B cell (primary cell): ENCODE measurements around the gene CGB8. TPM values are rescaled to one million over a fixed set of nuclear protein-coding genes. Genes with fewer than 3 reads are reported as not detected.

Source experiments
- ATAC-seq: fragments of 200-7000 bp; cut with Tn5 transposase; one replicate; pipeline ENCODE4 v1.10.0; 2021; ENCODE audit warnings: low read depth, mild to moderate bottlenecking, moderate number of reproducible peaks, moderate library complexity
- CTCF ChIA-PET: fragments of 350-600 bp; sonication (Branson Sonifier 250); formaldehyde crosslinking; loops from one replicate; lab custom pipeline; 2021; ENCODE audit warnings: antibody characterized with exemption, inconsistent platforms; lab: Charles Lee
- POLR2A ChIA-PET: fragments of 350-600 bp; sonication (Branson Sonifier 250); formaldehyde crosslinking; loops from one replicate; lab custom pipeline; 2021; ENCODE audit warnings: antibody characterized with exemption; lab: Charles Lee
- DNase-seq: peaks from one replicate; pipeline ENCODE4 v3.0.0; 2013
- H2AFZ ChIP-seq: 2 replicates; pipeline ENCODE4 v1.6.1; 2012; ENCODE audit warnings: mild to moderate bottlenecking, low read depth, low read length; ENCODE audit not compliant: insufficient read depth, poor library complexity, severe bottlenecking
- H3K27ac ChIP-seq, 2 donors: 1 replicate in 1 of 2; 2 replicates in 1 of 2; pipeline ENCODE4 v1.5.1; 2012 to 2013; ENCODE audit warnings: low read length in 2 of 2, mild to moderate bottlenecking in 2 of 2, moderate library complexity in 1 of 2
- H3K27me3 ChIP-seq, 4 experiments: fragments of 200-600 bp in 1 of 4; sonication (generic) in 1 of 4; replicated peaks in 1 of 4; 1 replicate in 2 of 4; 2 replicates in 2 of 4; pipeline versions ENCODE4 v1.6.1 to v1.7.0; 2013 to 2016; ENCODE audit warnings: low read length in 3 of 4, mild to moderate bottlenecking in 2 of 4, mixed read lengths in 1 of 4, moderate library complexity in 1 of 4; ENCODE audit not compliant: insufficient read depth in 4 of 4, control insufficient read depth in 3 of 4; ENCODE audit errors: control extremely low read depth in 1 of 4
- H3K36me3 ChIP-seq, 2 experiments: replicated peaks in 1 of 2; 1 replicate in 1 of 2; 2 replicates in 1 of 2; pipeline versions ENCODE4 v1.6.1 to v1.7.1; 2013; ENCODE audit warnings: low read length in 1 of 2; ENCODE audit not compliant: insufficient read depth in 2 of 2, control insufficient read depth in 1 of 2; ENCODE audit errors: control extremely low read depth in 1 of 2, extremely low read depth in 1 of 2
- H3K4me1 ChIP-seq, 2 donors: fragments of 200-600 bp in 1 of 2; sonication (generic) in 1 of 2; 1 replicate in 1 of 2; 2 replicates in 1 of 2; pipeline versions ENCODE4 v1.5.1 to v1.6.1; 2013 to 2017; ENCODE audit warnings: low read length in 2 of 2; ENCODE audit not compliant: control insufficient read depth in 2 of 2, insufficient read depth in 2 of 2
- H3K4me2 ChIP-seq: replicated peaks from 2 replicates; pipeline ENCODE3; 2012; ENCODE audit warnings: mild to moderate bottlenecking, low read depth, low read length; ENCODE audit not compliant: poor library complexity, severe bottlenecking
- H3K4me3 ChIP-seq, 5 experiments: fragments of 200-600 bp in 1 of 5; sonication (generic) in 1 of 5; 1 replicate in 3 of 5; 2 replicates in 2 of 5; pipeline versions ENCODE4 v1.5.1 to v1.7.0; 2011 to 2016; ENCODE audit warnings: low read length in 4 of 5, mild to moderate bottlenecking in 4 of 5, low read depth in 2 of 5, control low read depth in 1 of 5, moderate library complexity in 1 of 5; ENCODE audit not compliant: insufficient read depth in 1 of 5; ENCODE audit errors: control extremely low read depth in 1 of 5, extremely low read depth in 1 of 5
- H3K79me2 ChIP-seq: fragments of 200-600 bp; sonication (generic); one replicate; pipeline ENCODE4 v1.6.0; 2016; ENCODE audit warnings: low read length; ENCODE audit not compliant: control insufficient read depth, insufficient read depth
- H3K9ac ChIP-seq: fragments of 200-600 bp; sonication (generic); 2 replicates; pipeline ENCODE4 v1.6.1; 2017; ENCODE audit warnings: mild to moderate bottlenecking, low read length, moderate library complexity
- H3K9me3 ChIP-seq, 3 donors: one replicate each; pipeline versions ENCODE4 v1.6.1 to v1.7.1; 2013; ENCODE audit warnings: low read length in 2 of 3; ENCODE audit not compliant: control insufficient read depth in 2 of 3, insufficient read depth in 1 of 3; ENCODE audit errors: control extremely low read depth in 1 of 3
- H4K20me1 ChIP-seq: 2 replicates; pipeline ENCODE4 v1.6.0; 2012; ENCODE audit warnings: mild to moderate bottlenecking, low read length; ENCODE audit not compliant: insufficient read depth, control insufficient read depth, poor library complexity, severe bottlenecking
- H3K27ac Mint-ChIP-seq: one replicate; pipeline ENCODE4 v1.8.0; 2021; ENCODE audit warnings: mixed read lengths
- H3K27me3 Mint-ChIP-seq: one replicate; pipeline ENCODE4 v1.8.0; 2021; ENCODE audit warnings: mixed read lengths
- H3K4me1 Mint-ChIP-seq: one replicate; pipeline ENCODE4 v1.8.0; 2021; ENCODE audit warnings: mixed read lengths
- H3K4me3 Mint-ChIP-seq: one replicate; pipeline ENCODE4 v1.8.0; 2021; ENCODE audit warnings: mixed read lengths
- H3K9me3 Mint-ChIP-seq: one replicate; pipeline ENCODE4 v1.8.0; 2022; ENCODE audit warnings: mixed read lengths; ENCODE audit not compliant: insufficient read depth
- CTCF ChIP-seq: fragments of 200-600 bp; IDR thresholded peaks from one replicate; pipeline ENCODE4 v1.8.0; 2022; ENCODE audit warnings: antibody characterized with exemption, mild to moderate bottlenecking
- EZH2 ChIP-seq: IDR thresholded peaks from 2 replicates; pipeline ENCODE4 v1.6.1; 2012; ENCODE audit warnings: borderline replicate concordance, low read depth, mild to moderate bottlenecking, moderate library complexity, low read length; ENCODE audit not compliant: insufficient read depth, poor library complexity, severe bottlenecking
- WGBS: methylation state at CpG from one replicate; pipeline ENCODE4 v1.1.5; 2013; ENCODE audit warnings: missing lambda C conversion rate; ENCODE audit not compliant: insufficient coverage; 5-methylcytosine and 5-hydroxymethylcytosine counted together
- intact Hi-C: fragments of 100-400 bp; cut with micrococcal nuclease; formaldehyde crosslinking; loops from one replicate; pipeline ENCODE4 v1.10.0; 2022
- polyA plus RNA-seq: library from polyadenylated mRNA; depleted of rRNA; stranded (reverse); fragments of >200 nt; gene quantifications from 2 replicates; pipeline ENCODE4 v1.2.3, GENCODE V29; 2012
- total RNA-seq, 2 donors: library from RNA; stranded (reverse); fragments of 120-200 nt in 1 of 2; gene quantifications; 1 replicate in 1 of 2; 2 replicates in 1 of 2; pipeline versions ENCODE4 v1.2.3 to v1.2.4, GENCODE V29; 2013 to 2022

The CGB8 gene
- total and polyA plus RNA-seq, 2 donors (not counting 1 experiment from before 2014, with no cell fraction given): not detected

DNA sequence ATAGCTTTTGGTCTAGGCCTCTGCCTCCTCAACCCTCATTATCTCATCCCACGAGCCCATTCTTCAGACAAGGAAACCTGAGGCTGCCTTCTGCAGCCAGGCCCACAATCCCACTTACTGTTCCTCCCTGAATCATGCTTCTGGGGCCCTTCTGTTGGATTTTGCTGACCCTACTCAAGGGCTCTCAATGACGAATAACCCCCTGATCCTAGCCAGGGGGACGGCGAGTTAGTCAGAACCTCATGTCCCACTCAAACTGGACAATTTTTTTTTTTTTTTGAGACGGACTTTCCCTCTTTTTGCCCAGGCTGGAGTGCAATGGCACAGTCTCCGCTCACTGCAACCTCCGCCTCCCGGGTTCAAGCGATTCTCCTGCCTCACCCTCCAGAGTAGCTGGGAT, 26.8 kb downstream of the CGB8 start:
- peaks cover 25 to 39% of the 10 kb centered on the region in 2 donors for H3K4me1 ChIP-seq
- intact Hi-C loops: no loop called here
- no peak overlapping the region for H3K4me2 ChIP-seq
- 94% methylated on average over 9 of the region's 9 CpGs for WGBS
- H3K9me3 ChIP-seq: no peaks in the 10 kb centered on the region
- no peaks in the 10 kb centered on the region for H3K9me3 Mint-ChIP-seq
- POLR2A ChIA-PET: no interaction called here
- H4K20me1 ChIP-seq: no peaks in the 10 kb centered on the region
- DNase-seq (no peak), ATAC-seq (no peak)
- TF ChIP-seq EZH2 (no peak), CTCF (no peak)
- no peak overlapping the region for H3K4me3 ChIP-seq
- peaks cover 0 to 9% (median 2%) of the 10 kb centered on the region in 4 experiments for H3K27me3 ChIP-seq
- CTCF ChIA-PET: no interaction called here
- H3K9ac ChIP-seq: no peak overlapping the region
- no peak overlapping the region for H3K27ac ChIP-seq
- peaks cover 33% of the 10 kb centered on the region for H3K4me1 Mint-ChIP-seq
- no peaks in the 10 kb centered on the region for H3K79me2 ChIP-seq
- H3K36me3 ChIP-seq: no peaks in the 10 kb centered on the region
- no peak overlapping the region for H3K27ac Mint-ChIP-seq
- no peak overlapping the region for H3K4me3 Mint-ChIP-seq
- peaks cover 3% of the 10 kb centered on the region for H3K27me3 Mint-ChIP-seq
- no peak overlapping the region for H2AFZ ChIP-seq

- intact Hi-C loops: no loop called here
- no peaks in the 10 kb centered on the region for H4K20me1 ChIP-seq
- peaks cover 34% of the 10 kb centered on the region for H3K4me1 Mint-ChIP-seq
- H3K79me2 ChIP-seq: no peaks in the 10 kb centered on the region
- ATAC-seq (no peak), DNase-seq (no peak)
- ChIA-PET POLR2A (interaction anchor here (0.5 kb wide), 1 partner anchor 64 kb away, joined by 7 read pairs; no protein-coding TSS in a partner anchor), CTCF (interaction anchor here (0.9 kb wide), 1 partner anchor 77 kb away, joined by 3 read pairs; no protein-coding TSS in a partner anchor)
- no peak overlapping the region for H3K9ac ChIP-seq
- peak overlapping the region; percentile 1 for H3K27ac Mint-ChIP-seq
- peaks cover 25 to 40% of the 10 kb centered on the region in 2 donors for H3K4me1 ChIP-seq
- H3K27me3 Mint-ChIP-seq: peaks cover 3% of the 10 kb centered on the region
- no peaks in the 10 kb centered on the region for H3K9me3 Mint-ChIP-seq
- peak overlapping the region; percentile 59 for H2AFZ ChIP-seq
- H3K4me3 ChIP-seq: no peak overlapping the region
- peak overlapping the region; percentile 32 for H3K4me2 ChIP-seq
- peak overlapping the region; percentile 46 for H3K4me3 Mint-ChIP-seq
- H3K27ac ChIP-seq: no peak overlapping the region
- TF ChIP-seq CTCF (no peak), EZH2 (no peak)
- WGBS: 37% methylated on average over 15 of the region's 16 CpGs
- H3K36me3 ChIP-seq: no peaks in the 10 kb centered on the region
- H3K27me3 ChIP-seq: peaks cover 0 to 9% (median 2%) of the 10 kb centered on the region in 4 experiments
- no peaks in the 10 kb centered on the region for H3K9me3 ChIP-seq
Measured at GRCh38 chr19:49020931-49021895, 27.7 kb downstream of the CGB8 start.
